Hematopoietic multipotent progenitor cell treated with erythropoietin and hydrocortisone succinate and interleukin-3 and kit ligand, for 17 days (in vitro differentiated cells): ENCODE data around the gene CYSRT1.
A peak's percentile ranks its signal among the peaks of the same experiment; 100 is the strongest.

Experiments used
- DNase-seq: peaks from one replicate; pipeline ENCODE4 v3.0.0-alpha.2; 2015; ENCODE audit warnings: low spot score

Gene CYSRT1

DNA sequence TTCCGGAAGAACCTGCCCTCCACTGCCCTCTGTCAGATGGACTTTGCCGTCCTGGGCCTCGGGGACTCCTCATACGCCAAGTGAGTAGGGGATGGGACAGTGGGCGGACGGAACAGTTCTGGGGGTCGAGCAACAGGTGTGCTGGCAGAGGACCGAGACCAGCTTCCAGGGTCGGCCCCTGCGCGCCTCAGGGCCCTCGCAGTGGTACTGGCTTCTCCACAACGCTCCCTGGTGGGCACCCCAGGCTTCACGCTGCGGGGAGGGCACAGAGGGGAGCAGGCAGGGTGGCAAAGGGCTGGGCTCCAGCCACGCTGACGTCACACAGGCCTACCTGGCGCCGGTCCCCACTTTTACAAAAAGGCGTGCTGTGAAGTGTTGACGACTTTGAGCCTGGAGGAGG is 12.5 kb upstream of the CYSRT1 start:
- DNase-seq = no peak

DNA sequence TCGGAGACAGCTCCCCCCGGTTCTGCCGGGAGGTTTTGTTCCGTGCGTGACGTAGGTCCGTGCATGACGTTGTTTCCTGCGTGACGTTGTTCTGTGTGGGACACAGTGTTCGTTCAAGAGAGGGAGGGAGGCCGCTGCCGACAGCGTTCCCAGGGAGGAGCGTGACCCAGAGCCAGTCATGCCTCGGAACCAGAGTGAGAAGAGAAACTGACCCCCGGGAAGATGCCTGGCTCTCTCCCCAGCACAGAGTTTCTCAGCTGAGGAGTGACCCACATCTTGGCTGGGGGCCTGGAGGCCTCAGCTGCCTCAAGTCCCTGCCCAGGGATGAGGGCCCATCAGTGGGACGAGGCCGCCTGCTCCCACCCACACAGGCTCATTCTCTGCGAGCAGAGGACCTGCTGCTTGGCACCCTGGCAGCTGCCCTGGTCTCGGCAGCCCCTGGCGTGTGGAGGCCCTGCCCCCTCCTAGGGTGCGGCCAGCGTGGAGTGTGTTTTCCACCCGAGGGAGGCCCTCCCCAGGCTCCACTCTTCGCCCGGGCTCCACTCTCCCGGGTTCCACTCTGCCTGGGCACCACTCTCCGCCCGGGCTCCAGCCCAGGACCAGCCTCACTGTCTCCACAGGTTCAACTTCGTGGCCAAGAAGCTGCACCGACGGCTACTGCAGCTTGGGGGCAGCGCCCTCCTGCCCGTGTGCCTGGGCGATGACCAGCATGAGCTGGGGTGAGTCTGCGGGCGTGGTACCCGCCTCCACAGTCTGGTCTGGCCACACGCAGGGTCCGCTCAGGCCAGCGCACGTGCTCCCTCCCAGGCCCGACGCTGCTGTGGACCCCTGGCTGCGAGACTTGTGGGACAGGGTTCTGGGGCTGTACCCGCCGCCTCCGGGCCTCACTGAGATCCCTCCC is 11.6 kb upstream of the CYSRT1 start:
- peak; percentile 39 for DNase-seq

DNA sequence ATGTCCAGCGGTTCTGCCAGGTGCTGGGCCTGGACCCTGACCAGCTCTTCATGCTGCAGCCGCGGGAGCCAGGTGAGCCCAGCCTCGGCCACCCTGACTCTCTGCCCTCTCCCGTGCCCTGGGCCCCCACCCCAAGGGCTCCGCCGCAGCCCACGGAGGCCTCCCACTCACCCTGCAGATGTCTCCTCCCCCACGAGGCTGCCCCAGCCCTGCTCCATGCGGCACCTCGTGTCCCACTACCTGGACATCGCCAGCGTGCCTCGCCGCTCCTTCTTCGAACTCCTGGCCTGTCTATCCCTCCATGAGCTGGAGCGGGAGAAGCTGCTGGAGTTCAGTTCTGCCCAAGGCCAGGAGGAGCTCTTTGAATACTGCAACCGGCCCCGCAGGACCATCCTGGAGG is 10.4 kb upstream of the CYSRT1 start:
- DNase-seq = no peak

DNA sequence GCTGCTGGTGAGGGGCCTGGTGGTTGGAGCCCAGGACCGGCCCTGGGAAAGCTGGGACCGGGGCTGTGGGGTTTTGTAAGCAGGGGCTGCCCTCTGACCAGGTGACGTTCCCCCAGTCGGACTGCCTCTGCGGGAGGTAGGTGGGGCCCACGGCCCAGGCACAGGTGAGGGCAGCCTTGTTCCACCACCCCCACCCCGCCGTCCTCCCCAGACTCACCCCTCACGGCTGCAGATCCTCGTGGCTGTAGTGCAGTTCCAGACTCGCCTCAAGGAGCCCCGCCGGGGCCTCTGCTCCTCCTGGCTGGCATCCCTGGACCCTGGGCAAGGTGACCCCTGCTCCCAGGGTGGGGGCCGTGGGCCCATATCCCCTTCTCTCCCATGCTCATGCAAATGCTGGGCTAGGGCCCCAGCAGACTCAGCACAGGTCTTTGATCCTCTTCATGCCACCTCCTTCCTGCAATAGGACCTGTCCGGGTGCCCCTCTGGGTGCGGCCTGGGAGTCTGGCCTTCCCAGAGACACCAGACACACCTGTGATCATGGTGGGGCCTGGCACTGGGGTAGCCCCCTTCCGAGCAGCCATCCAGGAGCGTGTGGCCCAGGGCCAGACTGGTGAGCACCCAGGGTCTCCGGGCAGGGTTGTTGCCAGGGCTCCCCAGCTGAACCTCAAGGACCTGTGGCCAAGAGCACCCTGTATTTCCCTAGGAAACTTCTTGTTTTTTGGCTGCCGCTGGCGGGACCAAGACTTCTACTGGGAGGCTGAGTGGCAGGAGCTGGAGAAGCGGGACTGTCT is 9.6 kb upstream of the CYSRT1 start:
- no peak for DNase-seq

DNA sequence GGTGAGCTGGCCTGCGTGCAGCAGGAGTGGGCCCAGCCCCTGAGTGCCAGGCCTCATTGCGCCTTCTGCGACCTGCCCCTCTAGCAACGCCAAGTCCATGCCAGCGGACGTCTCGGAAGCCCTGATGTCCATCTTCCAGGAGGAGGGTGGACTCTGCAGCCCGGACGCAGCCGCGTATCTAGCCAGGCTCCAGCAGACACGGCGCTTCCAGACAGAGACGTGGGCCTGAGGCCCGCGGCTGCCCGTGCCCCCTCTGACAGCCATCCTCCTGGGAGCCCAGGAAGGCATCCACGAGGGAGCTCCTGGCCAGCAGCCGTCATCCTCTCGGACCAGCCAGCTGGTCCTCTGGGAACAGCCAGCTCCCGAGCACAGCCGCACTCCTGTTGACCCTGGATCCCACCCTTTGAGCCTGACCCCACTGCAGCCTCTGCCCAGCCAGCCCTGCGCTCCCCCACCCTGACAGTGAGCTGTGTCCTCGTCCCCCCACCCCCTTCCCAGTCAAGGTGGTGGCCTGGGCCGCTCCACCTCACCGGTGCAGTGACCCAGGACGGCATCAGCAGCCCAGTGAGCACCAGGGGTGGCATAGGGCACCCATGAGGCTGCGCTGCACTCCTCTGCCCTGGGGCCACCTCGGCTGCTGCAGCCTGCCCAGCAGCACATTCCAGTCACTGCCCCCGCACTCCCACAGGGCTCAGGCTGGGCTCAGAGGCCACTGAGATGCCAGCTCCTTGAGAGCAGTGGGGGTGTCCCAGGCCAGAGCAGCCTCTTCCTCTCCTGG is 8.6 kb upstream of the CYSRT1 start:
- no peak for DNase-seq

DNA sequence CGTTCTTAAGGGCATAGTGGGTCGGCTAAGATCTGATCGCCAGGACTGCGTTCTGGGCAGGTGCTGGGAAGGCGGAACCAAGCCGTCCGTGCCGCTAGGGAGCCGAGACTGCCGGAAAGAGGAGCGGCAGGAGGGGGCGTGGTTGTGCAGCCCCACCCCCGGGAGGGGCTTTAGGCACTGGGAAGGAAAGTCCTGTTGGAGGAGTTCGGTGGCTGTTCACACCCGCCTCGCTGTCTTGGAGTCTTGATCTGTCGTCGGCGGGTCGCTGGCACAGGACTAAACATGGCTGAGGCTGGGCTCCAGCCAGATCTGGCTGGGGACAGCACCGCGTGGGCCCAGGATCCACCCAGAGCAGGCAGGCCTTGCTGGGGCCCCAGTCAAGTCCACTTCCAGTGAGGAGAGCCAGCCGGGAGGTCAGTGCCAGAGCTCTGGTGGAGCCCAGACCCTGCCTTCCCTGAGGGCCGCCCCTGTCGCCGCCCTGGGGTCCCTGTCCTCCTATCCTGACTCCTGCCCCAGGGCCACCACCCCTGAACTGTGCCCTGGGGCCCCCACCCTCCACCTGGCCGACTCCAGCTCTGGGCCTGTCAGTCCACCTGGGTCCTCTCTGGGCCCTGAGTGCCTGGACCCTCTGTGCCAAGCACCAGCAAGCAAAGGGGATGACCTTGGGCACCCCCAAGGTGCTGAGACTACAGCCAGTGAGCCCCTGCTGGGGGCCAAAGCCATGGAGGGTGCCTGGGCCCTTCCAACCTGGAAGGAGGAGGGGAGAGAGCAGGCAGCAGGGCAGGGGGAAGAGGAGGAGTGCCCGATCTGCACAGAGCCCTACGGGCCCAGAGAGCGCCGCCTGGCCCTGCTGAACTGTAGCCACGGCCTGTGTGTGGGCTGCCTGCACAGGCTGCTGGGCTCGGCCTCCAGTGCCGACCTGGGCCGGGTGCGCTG is 7.4 kb upstream of the CYSRT1 start:
- peak; percentile 31 for DNase-seq

DNA sequence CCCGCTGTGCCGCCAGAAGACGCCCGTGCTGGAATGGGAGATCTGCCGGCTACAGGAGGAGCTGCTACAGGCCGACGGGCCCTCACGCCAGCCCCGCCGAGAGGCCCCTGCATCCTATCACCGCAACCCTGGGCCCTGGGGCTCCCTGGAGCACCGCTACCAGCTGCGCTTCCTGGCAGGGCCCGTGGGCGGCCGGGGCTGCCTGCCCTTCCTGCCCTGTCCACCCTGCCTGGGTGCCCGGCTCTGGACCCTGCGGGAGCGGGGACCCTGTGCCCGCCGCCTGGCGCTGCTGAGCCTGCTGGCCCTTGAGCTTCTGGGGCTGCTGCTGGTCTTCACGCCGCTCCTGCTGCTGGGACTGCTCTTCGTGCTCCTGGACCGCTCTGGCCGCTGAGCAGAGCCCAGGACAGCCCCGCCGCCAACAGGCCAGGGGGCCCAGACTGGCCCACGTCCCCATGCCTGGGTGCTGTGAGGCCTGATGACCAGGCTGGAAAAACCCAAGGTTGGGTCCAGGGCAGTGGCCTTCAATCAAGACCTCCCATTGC is 6.7 kb upstream of the CYSRT1 start:
- DNase-seq = no peak

DNA sequence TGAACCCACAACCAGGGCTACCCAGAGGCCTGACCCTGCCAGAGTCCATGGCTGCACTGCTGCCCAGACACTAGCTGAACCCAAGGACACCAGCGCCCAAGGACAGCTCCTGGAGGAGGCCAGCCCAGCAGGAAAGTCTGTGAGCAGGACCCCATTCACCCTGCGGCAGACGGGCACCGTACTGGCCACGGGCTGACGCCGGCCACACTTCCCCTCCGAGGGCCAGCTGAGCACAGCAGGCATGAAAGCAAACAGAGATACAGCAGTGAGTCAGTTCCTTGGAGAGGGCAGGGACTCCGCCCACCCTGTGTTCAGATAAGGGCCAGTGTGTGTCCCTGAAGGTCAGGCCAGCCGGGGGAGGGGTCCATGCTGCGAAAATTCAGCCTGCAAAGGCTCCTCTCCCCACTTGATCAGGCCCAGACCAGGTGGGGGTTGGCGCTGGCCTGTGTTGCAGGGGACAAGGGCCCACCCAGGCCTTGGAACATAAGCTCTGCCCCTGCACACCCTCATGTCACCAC is 6.2 kb upstream of the CYSRT1 start:
- DNase-seq = peak; percentile 84

DNA sequence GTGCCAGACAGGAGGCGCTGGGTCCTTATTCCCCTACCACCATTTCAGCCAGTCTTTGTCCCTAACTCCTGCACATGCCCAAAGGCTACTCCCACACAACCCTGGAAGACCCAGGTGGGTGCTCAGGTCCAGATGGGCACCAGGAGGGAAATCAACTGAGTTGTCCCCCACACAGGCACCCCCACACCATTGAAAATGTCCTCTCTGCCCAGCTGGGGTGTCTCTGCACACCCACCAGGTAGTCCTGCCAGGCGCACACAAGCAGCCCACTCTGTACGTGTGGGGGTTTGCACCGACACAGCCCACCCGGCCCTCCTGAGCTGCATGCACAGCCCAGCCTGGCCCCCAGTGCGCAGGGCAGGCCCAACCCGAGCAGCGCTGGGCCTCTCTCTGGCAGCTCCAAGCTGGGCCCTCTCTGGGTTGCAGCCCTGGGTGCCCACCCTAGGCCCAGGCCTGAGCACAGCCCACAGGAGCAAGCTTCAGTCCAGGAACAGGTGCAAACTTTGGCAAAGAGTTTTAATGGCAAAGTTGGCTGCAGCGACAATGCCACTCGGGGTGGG is 5.1 kb upstream of the CYSRT1 start:
- no peak for DNase-seq

DNA sequence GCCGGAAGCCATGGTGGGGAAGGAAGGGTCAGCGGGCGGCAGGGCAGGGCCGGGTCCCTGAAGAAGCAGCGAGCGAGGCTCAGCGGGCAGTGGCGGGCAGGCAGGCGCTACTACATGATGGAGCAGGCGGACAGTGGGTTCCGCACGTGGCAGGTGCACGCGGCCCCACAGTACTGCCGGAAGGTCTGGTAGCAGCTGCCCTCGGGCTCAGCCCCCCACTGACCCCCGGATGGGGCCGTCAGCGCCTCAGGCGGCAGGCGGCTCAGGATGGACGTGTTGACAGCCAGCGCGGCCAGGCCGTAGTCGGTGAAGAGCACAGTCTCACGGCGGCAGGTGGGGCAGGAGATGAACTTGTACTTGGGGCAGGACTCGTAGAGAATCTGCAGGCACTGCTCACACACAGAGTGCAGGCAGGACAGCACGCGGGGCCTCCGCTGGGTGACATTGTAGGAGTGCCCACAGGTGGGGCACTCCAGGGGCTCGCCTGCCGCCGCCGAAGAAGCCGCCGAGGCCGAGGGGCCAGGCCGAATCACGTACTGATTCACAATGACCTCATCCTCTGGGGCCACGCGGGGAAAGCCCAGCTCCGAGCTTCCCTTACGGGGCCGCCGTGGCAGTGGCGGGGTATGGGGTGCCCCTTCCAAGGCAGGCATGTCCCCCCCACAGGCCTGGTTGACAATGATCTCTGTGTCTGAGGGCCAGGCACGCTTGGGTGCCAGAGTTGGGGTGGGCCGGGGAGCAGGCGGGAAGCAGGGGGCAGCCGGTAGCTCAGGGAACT is 4.5 kb upstream of the CYSRT1 start:
- DNase-seq = no peak

DNA sequence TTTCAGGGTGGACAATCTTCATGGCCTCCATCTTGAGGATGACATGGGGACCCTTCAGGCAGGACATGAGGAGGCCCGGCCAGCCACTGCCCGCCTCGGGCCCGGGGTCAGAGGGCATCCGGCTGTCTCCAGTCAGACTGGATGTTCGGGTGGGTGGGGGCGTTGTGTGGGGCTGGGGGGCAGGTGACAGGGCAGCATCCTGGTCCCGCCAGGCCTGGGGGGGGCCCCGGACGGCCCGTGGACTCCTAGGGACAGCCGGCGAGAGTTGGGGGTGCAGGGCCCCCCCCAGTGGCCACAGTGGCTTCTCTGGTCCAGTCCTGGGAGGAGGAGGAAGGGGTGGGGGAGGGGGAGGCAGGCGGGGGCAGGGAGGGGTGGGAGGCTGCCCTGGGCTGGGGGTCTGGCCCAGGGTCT is 3.9 kb upstream of the CYSRT1 start:
- no peak for DNase-seq

DNA sequence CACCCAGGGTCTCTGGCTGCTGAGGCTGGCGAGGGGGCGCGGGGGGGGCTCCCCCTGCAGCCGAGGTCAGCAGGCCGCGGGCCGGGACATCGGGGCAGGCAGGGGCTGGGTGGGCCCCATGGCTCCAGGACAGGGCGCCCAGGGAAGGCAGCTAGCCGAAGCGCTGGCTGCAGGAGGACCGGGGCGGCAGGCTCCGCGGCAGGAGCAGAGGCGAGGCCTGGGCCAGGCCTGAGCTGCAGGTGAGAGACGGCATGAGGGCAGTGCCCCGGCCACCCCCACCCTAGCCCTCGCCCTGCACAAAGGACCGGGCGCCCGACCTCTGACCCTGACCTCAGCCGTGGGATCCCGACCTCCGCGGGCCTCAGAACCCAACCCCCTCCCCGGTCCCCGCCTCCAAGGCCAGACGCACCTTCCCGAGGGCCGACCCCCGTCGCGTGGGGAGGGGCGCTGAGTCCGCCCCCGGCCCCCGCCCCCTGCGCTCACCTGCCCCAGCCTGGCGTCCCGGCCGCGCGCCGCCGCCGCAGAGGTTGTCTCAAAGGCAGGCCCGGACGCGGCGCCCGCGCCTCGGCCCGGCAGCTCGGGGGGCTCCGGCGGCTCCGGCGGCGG is 3.4 kb upstream of the CYSRT1 start:
- DNase-seq = no peak

DNA sequence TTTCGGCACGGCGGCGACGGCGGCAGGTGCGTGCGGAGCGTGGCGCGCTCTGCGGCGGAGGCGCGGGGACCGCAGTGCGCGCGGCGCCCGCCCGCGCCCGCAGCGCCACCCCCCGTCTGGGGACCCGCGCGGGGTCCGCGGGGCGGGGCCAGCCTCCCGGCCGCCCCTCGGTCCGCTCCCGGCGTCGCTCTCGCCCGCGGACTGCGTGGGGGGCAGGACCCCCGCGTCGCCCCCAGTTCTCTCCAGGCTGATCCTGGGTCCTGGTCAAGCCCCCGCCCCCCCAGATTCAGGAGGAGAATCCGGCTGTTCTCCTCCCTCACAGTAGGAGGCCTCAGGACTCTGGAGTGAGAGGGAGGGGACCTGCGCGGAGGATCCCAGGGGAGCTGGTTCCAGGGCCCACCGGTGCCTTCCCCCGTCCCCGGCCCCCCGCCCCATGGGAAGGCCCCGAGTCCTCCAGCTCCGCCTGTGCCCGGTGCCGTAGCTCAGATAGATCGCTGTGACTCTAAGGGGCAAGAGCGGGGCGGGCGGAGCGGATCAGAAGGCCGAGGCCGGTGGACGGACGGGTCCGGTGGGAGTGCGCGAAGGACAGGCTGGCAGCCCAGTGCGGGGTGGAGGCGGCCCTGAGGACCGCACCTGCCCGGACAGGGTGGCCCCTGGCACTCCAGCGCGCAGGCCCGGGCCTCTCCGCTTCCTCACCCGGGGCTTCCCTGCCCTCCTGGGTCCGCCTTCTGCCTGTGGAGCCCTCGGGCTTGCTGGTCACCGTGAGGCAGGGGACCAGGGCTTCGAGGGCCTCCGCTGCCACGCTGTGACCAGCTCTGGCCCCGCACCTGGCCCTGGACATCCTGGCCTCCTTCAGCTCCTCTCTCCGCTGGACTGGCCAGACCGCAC is 2.5 kb upstream of the CYSRT1 start, which contains the start of gene RNF208:
Gene RNF208, minus strand, starts transcription at position 51 of the 888 bp plus-strand sequence. CDS start 1,028 bp downstream, outside the sequence.
- DNase-seq = no peak

DNA sequence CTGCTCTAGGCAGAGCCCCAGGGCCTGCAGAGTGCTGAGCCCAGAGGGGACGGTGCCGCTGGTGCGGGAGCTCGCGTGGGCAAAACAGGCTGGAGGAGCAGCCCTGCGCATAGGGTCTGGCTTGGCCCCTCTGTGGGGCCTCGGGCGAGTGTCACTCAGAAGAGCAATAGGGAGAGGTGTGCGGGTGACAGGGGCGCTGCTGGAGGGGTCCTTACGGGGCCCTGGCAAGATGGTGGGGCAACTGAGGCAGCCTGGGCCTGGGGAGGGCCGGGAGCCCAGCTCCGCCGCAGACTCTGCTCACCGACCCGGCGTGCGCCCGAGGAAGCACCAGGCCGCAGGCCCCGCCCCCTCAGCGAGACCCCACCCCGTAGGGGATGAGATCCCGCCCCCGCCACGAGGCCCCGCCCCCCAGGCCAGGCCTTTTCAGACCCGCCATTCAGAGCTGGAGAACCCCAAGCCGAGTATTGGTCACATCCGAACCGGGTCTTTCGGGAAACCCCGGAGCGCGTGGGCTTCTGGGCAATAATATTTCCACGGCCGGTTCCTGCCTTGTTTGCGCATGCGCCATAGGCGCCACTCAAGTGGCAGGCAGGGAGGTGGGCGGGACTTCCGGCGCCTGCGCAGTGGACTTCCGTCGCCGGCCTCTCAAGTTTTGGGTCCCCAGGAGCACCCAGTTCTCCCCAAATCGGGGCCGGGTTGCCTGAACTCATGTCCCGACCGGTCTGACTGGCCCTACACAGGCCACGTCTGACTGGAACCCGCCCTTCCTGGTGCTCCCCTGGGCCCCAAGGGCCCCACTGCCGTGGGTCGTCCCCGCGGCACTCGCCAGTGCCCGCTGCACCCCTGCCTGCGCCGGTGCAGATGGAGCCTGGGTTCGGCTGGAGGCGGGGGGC is 1.6 kb upstream of the CYSRT1 start:
- peak; percentile 98 for DNase-seq

DNA sequence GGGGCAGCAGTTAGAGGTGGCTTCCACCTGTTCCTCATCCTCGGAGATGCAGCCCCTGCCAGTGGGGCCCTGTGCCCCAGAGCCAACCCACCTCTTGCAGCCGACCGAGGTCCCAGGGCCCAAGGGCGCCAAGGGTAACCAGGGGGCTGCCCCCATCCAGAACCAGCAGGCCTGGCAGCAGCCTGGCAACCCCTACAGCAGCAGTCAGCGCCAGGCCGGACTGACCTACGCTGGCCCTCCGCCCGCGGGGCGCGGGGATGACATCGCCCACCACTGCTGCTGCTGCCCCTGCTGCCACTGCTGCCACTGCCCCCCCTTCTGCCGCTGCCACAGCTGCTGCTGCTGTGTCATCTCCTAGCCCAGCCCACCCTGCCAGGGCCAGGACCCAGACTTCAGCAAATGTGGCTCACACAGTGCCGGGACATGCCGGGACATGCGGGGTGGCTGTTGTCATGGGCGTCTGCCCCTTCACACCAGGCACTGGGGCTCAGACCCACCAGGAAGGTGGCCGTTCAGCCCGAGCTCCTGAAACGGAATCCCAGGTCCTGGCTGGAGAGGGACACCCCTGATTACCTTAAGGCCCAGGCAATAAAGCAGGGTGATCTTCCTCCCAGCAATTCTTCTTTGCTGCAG is 841 bp downstream of the CYSRT1 start:
- DNase-seq = no peak

DNA sequence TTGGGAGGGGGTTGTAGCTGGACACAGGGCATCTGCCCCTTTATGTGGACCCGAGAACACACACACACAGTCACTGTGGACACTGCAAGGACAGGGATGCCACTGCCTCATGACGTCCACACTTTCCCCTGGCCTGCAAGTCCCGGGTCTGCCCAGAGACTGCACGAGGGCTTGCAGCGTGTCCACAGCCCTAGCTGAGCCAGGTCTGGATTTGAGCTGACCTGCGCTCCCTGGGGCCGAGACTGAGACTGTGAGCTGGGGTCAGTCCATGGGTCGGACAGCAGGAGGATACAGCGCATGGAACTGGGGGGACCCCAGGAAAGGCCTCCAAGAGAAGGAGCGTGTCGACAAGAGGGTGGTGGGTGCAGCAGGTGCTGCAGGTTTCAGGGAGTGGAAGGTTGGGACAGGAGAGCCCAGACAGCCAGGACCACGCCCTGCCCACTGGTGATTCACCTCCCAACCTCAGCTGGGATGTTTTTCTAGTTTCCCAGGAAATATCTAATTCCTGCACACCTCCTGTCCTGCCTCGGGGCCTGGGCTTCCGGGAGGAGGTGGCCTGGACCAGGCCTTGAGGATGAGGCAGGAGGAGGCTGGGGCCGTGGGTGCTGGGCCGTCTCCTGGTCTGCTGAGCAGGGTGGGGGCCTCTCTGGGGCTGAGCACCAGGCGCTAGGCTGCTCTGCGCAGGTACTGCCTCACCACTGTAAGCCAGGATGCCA is 1.5 kb downstream of the CYSRT1 start:
- DNase-seq = no peak
